ENCODE results near the gene RPS4Y1. TPM values are rescaled to one million over a fixed set of nuclear protein-coding genes. Genes with fewer than 3 reads are reported as not detected.
A peak's percentile ranks its signal among the peaks of the same experiment; 100 is the strongest.
"Not testable (repeated sequence)": the region's sequence is repeated elsewhere in the genome, so short reads cannot be mapped to it uniquely, and the experiment has no call there.

The RPS4Y1 gene
- total RNA-seq, 1 donor from 2014 or later, result 238 TPM

- no peak for DNase-seq (ENCODE audit: low spot score)
- Mint-ChIP-seq H3K27ac (no peak overlapping the region), H3K27me3 (ENCODE audit: insufficient read depth) (no peaks in the 10 kb centered on the region), H3K4me3 (no peak overlapping the region), H3K36me3 (ENCODE audit: low read depth) (peaks cover 67% of the 10 kb centered on the region), H3K9me3 (no peaks in the 10 kb centered on the region), H3K4me1 (ENCODE audit: low read depth) (peaks cover 82% of the 10 kb centered on the region)
- intact Hi-C loops (cut with micrococcal nuclease), result no loop called here
Observed at GRCh38 chrY:2854145-2854774, 12.9 kb downstream of the RPS4Y1 start.

- Mint-ChIP-seq H3K36me3 (ENCODE audit: low read depth) (peaks cover 71% of the 10 kb centered on the region), H3K4me3 (no peak overlapping the region), H3K27me3 (ENCODE audit: insufficient read depth) (no peaks in the 10 kb centered on the region), H3K4me1 (ENCODE audit: low read depth) (peaks cover 85% of the 10 kb centered on the region), H3K9me3 (no peaks in the 10 kb centered on the region), H3K27ac (peak overlapping the region; percentile 45)
- peak; percentile 2 for DNase-seq (ENCODE audit: low spot score)
- intact Hi-C loops (cut with micrococcal nuclease), result loop anchor here (1.0 to 5.0 kb wide), 3 partner anchors 16 to 145 kb away; partner anchors contain the start of genes RPS4Y1 and ZFY
Observed at GRCh38 chrY:2857068-2857467, 15.7 kb downstream of the RPS4Y1 start.

- Mint-ChIP-seq H3K27me3 (ENCODE audit: insufficient read depth) (no peaks in the 10 kb centered on the region), H3K4me1 (ENCODE audit: low read depth) (peaks cover 85% of the 10 kb centered on the region), H3K27ac (peak overlapping the region; percentile 45), H3K4me3 (no peak overlapping the region), H3K36me3 (ENCODE audit: low read depth) (peaks cover 72% of the 10 kb centered on the region), H3K9me3 (no peaks in the 10 kb centered on the region)
- intact Hi-C loops (cut with micrococcal nuclease), result loop anchor here (1.0 to 5.0 kb wide), 4 partner anchors 16 to 145 kb away; partner anchors contain the start of genes RPS4Y1 and ZFY
- no peak for DNase-seq (ENCODE audit: low spot score)
Observed at GRCh38 chrY:2857686-2858085, 16.3 kb downstream of the RPS4Y1 start.

GRCh38 chrY:2859782-2860181 lies 18.4 kb downstream of the RPS4Y1 start:
- H3K27ac Mint-ChIP-seq, result no peak overlapping the region
- peaks cover 80% of the 10 kb centered on the region for H3K4me1 Mint-ChIP-seq (ENCODE audit: low read depth)
- H3K9me3 Mint-ChIP-seq, result no peaks in the 10 kb centered on the region
- no peak for DNase-seq (ENCODE audit: low spot score)
- H3K36me3 Mint-ChIP-seq (ENCODE audit: low read depth), result peaks cover 64% of the 10 kb centered on the region
- intact Hi-C loops (cut with micrococcal nuclease), result loop anchor here (5.0 kb wide), 2 partner anchors 78 to 143 kb away; partner anchors contain the start of gene ZFY
- H3K27me3 Mint-ChIP-seq (ENCODE audit: insufficient read depth), result no peaks in the 10 kb centered on the region
- peak overlapping the region; percentile 60 for H3K4me3 Mint-ChIP-seq

- H3K4me3 Mint-ChIP-seq, result peak overlapping the region; percentile 37
- H3K27me3 Mint-ChIP-seq (ENCODE audit: insufficient read depth), result no peaks in the 10 kb centered on the region
- H3K9me3 Mint-ChIP-seq, result no peaks in the 10 kb centered on the region
- DNase-seq (ENCODE audit: low spot score), result no peak
- peaks cover 64% of the 10 kb centered on the region for H3K36me3 Mint-ChIP-seq (ENCODE audit: low read depth)
- peaks cover 77% of the 10 kb centered on the region for H3K4me1 Mint-ChIP-seq (ENCODE audit: low read depth)
- H3K27ac Mint-ChIP-seq, result peak overlapping the region; percentile 58
- intact Hi-C loops (cut with micrococcal nuclease), result no loop called here
Observed at GRCh38 chrY:2860511-2860910, 19.1 kb downstream of the RPS4Y1 start.

GRCh38 chrY:2866581-2866980 lies 25.2 kb downstream of the RPS4Y1 start:
- Mint-ChIP-seq H3K36me3 (ENCODE audit: low read depth) (peaks cover 48% of the 10 kb centered on the region), H3K4me1 (ENCODE audit: low read depth) (peaks cover 23% of the 10 kb centered on the region), H3K9me3 (peaks cover 4% of the 10 kb centered on the region), H3K27ac (no peak overlapping the region), H3K4me3 (no peak overlapping the region), H3K27me3 (ENCODE audit: insufficient read depth) (no peaks in the 10 kb centered on the region)
- intact Hi-C loops (cut with micrococcal nuclease), result no loop called here
- no peak for DNase-seq (ENCODE audit: low spot score)

GRCh38 chrY:2867469-2867868 lies 26.1 kb downstream of the RPS4Y1 start:
- no peak overlapping the region for H3K4me3 Mint-ChIP-seq
- no peak overlapping the region for H3K27ac Mint-ChIP-seq
- intact Hi-C loops (cut with micrococcal nuclease), result no loop called here
- DNase-seq (ENCODE audit: low spot score), result no peak
- no peaks in the 10 kb centered on the region for H3K27me3 Mint-ChIP-seq (ENCODE audit: insufficient read depth)
- H3K9me3 Mint-ChIP-seq, result peaks cover 8% of the 10 kb centered on the region
- peaks cover 18% of the 10 kb centered on the region for H3K4me1 Mint-ChIP-seq (ENCODE audit: low read depth)
- peaks cover 47% of the 10 kb centered on the region for H3K36me3 Mint-ChIP-seq (ENCODE audit: low read depth)

GRCh38 chrY:2868035-2868607 lies 26.7 kb downstream of the RPS4Y1 start:
- H3K4me1 Mint-ChIP-seq (ENCODE audit: low read depth), result peaks cover 14% of the 10 kb centered on the region
- no peak for DNase-seq (ENCODE audit: low spot score)
- H3K4me3 Mint-ChIP-seq, result no peak overlapping the region
- no peak overlapping the region for H3K27ac Mint-ChIP-seq
- H3K36me3 Mint-ChIP-seq (ENCODE audit: low read depth), result peaks cover 42% of the 10 kb centered on the region
- H3K27me3 Mint-ChIP-seq (ENCODE audit: insufficient read depth), result no peaks in the 10 kb centered on the region
- intact Hi-C loops (cut with micrococcal nuclease), result no loop called here
- peaks cover 8% of the 10 kb centered on the region for H3K9me3 Mint-ChIP-seq

GRCh38 chrY:2872234-2872633 lies 30.8 kb downstream of the RPS4Y1 start:
- DNase-seq (ENCODE audit: low spot score); intact Hi-C loops (cut with micrococcal nuclease); H3K27ac Mint-ChIP-seq; H3K9me3 Mint-ChIP-seq; H3K27me3 Mint-ChIP-seq (ENCODE audit: insufficient read depth); H3K4me3 Mint-ChIP-seq; H3K4me1 Mint-ChIP-seq (ENCODE audit: low read depth): not testable (repeated sequence)
- peaks cover 32% of the 10 kb centered on the region for H3K36me3 Mint-ChIP-seq (ENCODE audit: low read depth)

- Mint-ChIP-seq H3K27me3 (ENCODE audit: insufficient read depth) (no peaks in the 10 kb centered on the region), H3K9me3 (peaks cover 8% of the 10 kb centered on the region), H3K36me3 (ENCODE audit: low read depth) (peaks cover 19% of the 10 kb centered on the region), H3K27ac (no peak overlapping the region), H3K4me3 (no peak overlapping the region), H3K4me1 (ENCODE audit: low read depth) (no peaks in the 10 kb centered on the region)
- intact Hi-C loops (cut with micrococcal nuclease), result no loop called here
- DNase-seq (ENCODE audit: low spot score), result no peak
Observed at GRCh38 chrY:2874211-2874610, 32.8 kb downstream of the RPS4Y1 start.

GRCh38 chrY:2883561-2883960 lies 42.2 kb downstream of the RPS4Y1 start:
- H3K9me3 Mint-ChIP-seq, result peaks cover 5% of the 10 kb centered on the region
- no peak overlapping the region for H3K27ac Mint-ChIP-seq
- DNase-seq (ENCODE audit: low spot score), result no peak
- H3K36me3 Mint-ChIP-seq (ENCODE audit: low read depth), result peaks cover 15% of the 10 kb centered on the region
- intact Hi-C loops (cut with micrococcal nuclease), result no loop called here
- H3K4me3 Mint-ChIP-seq, result no peak overlapping the region
- H3K4me1 Mint-ChIP-seq (ENCODE audit: low read depth), result peaks cover 21% of the 10 kb centered on the region
- H3K27me3 Mint-ChIP-seq (ENCODE audit: insufficient read depth), result no peaks in the 10 kb centered on the region

GRCh38 chrY:2885880-2886279 lies 44.5 kb downstream of the RPS4Y1 start:
- no peak for DNase-seq (ENCODE audit: low spot score)
- H3K27ac Mint-ChIP-seq, result no peak overlapping the region
- H3K4me1 Mint-ChIP-seq (ENCODE audit: low read depth), result peaks cover 29% of the 10 kb centered on the region
- intact Hi-C loops (cut with micrococcal nuclease), result no loop called here
- H3K36me3 Mint-ChIP-seq (ENCODE audit: low read depth), result peaks cover 13% of the 10 kb centered on the region
- no peaks in the 10 kb centered on the region for H3K27me3 Mint-ChIP-seq (ENCODE audit: insufficient read depth)
- H3K4me3 Mint-ChIP-seq, result no peak overlapping the region
- peaks cover 5% of the 10 kb centered on the region for H3K9me3 Mint-ChIP-seq

GRCh38 chrY:2887386-2887785 lies 46.0 kb downstream of the RPS4Y1 start:
- Mint-ChIP-seq H3K27me3 (ENCODE audit: insufficient read depth) (no peaks in the 10 kb centered on the region), H3K9me3 (no peaks in the 10 kb centered on the region), H3K36me3 (ENCODE audit: low read depth) (peaks cover 6% of the 10 kb centered on the region), H3K27ac (peak overlapping the region; percentile 91), H3K4me1 (ENCODE audit: low read depth) (peaks cover 29% of the 10 kb centered on the region), H3K4me3 (peak overlapping the region; percentile 74)
- intact Hi-C loops (cut with micrococcal nuclease), result no loop called here
- peak; percentile 4 for DNase-seq (ENCODE audit: low spot score)
